Suprapubic skin (tissue), 4 donors: Measurements from ENCODE around the gene BAHCC1. TPM values are rescaled to one million over a fixed set of nuclear protein-coding genes. Genes with fewer than 3 reads are reported as not detected.

ENCODE experiments used
- DNase-seq, 2 donors: peaks; one replicate each; pipeline ENCODE4 v3.0.0-alpha.2; 2019; ENCODE audit warnings: low spot score in 2 of 2
- H3K27ac ChIP-seq: fragments of 200-600 bp; sonication (generic); one replicate; pipeline ENCODE4 v1.5.1; 2019
- H3K27me3 ChIP-seq: fragments of 200-600 bp; sonication (generic); one replicate; pipeline ENCODE4 v1.5.1; 2019
- H3K36me3 ChIP-seq: fragments of 200-600 bp; sonication (generic); one replicate; pipeline ENCODE4 v1.5.1; 2019
- H3K4me1 ChIP-seq: fragments of 200-600 bp; sonication (generic); one replicate; pipeline ENCODE4 v1.5.1; 2019
- H3K4me3 ChIP-seq: fragments of 200-600 bp; sonication (generic); one replicate; pipeline ENCODE4 v1.5.1; 2019; ENCODE audit warnings: mild to moderate bottlenecking
- H3K9me3 ChIP-seq: fragments of 200-600 bp; sonication (generic); one replicate; pipeline ENCODE4 v1.5.1; 2019
- EP300 ChIP-seq: sonication (generic); formaldehyde crosslinking; IDR thresholded peaks from one replicate; pipeline ENCODE4 v1.6.1; 2017; ENCODE audit warnings: antibody characterized with exemption
- POLR2A ChIP-seq, 2 donors: fragments of 450-650 bp; IDR thresholded peaks; one replicate each; pipeline ENCODE4 v1.6.1; 2017; ENCODE audit warnings: antibody characterized with exemption in 2 of 2, mild to moderate bottlenecking in 2 of 2, moderate library complexity in 2 of 2
- POLR2AphosphoS5 ChIP-seq, 3 donors: sonication (generic); formaldehyde crosslinking; IDR thresholded peaks; one replicate each; pipeline ENCODE4 v1.6.1; 2017; ENCODE audit warnings: antibody characterized with exemption in 3 of 3
- WGBS: methylation state at CpG from one replicate; pipeline ENCODE4 v1.1.5; 2018; 5-methylcytosine and 5-hydroxymethylcytosine counted together
- total RNA-seq, 4 donors: library from RNA; depleted of rRNA; stranded (reverse); fragments of >200 nt; gene quantifications; one replicate each; pipeline ENCODE4 v1.1.0, GENCODE V29; 2016
- TF ChIP-seq, protein P1 (sequence below), 2 donors: fragments of 200-600 bp in 1 of 2; fragments of 450-650 bp in 1 of 2; sonication (generic) in 1 of 2; IDR thresholded peaks; one replicate each; pipeline ENCODE4 v1.5.1; 2016 to 2019; ENCODE audit warnings: antibody characterized with exemption in 2 of 2, mild to moderate bottlenecking in 1 of 2, moderate library complexity in 1 of 2

The BAHCC1 gene
- total RNA-seq, 4 donors from 2014 or later, result 4.5 to 19.3 (median 12.2) TPM

DNA sequence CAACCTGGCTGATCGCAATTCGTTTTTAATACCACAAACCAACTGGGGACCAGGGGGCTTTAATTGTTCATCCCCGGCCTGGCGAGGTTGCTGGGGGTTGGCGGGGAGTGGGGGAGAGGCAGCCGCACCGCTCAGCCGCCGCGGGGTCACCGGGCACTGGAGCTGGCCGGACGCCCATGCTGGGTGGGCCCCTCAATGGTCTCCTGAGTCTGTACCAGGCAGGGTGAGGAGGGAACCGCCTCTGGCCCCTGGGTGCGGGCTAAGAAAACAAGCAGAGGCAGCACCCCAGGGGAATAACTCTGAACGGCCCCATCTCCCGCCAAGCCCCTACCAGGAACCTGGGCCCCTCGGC lies 73.5 kb downstream of the BAHCC1 start:
- TF ChIP-seq POLR2AphosphoS5 (IDR thresholded peaks at IDR 0.05) (no peak), EP300 (no peak), POLR2A (IDR thresholded peaks at IDR 0.05) (no peak)
- TF ChIP-seq, protein P1, sequence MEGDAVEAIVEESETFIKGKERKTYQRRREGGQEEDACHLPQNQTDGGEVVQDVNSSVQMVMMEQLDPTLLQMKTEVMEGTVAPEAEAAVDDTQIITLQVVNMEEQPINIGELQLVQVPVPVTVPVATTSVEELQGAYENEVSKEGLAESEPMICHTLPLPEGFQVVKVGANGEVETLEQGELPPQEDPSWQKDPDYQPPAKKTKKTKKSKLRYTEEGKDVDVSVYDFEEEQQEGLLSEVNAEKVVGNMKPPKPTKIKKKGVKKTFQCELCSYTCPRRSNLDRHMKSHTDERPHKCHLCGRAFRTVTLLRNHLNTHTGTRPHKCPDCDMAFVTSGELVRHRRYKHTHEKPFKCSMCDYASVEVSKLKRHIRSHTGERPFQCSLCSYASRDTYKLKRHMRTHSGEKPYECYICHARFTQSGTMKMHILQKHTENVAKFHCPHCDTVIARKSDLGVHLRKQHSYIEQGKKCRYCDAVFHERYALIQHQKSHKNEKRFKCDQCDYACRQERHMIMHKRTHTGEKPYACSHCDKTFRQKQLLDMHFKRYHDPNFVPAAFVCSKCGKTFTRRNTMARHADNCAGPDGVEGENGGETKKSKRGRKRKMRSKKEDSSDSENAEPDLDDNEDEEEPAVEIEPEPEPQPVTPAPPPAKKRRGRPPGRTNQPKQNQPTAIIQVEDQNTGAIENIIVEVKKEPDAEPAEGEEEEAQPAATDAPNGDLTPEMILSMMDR (IDR thresholded peaks at IDR 0.05), result no peak
- Histone ChIP-seq H3K9me3 (no peaks in the 10 kb centered on the region), H3K27ac (no peak overlapping the region), H3K27me3 (no peaks in the 10 kb centered on the region), H3K4me3 (no peak overlapping the region), H3K36me3 (peaks cover 7% of the 10 kb centered on the region), H3K4me1 (peaks cover 14% of the 10 kb centered on the region)
- WGBS, result 70% methylated on average over 15 of the region's 18 CpGs
- DNase-seq, result no peak

DNA sequence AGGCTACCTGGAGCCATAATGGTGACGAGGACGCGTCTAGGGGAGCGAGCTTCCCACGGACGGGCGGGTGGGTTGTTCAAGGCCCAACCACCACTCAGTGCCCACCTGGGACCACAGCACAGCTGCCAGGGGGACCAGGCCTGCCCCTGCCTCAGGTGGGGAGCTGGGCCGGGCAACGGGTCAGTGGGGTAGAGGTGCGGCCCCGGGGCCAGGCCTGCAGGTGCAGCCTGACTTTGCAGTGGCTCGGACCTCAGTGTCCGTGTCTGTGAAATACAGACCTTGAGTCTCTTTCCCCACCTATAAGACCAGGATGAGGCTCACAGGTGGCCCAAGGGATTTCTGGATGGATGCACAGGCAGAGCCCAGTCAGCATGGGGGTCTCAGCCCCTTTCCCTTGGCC lies 74.0 kb downstream of the BAHCC1 start:
- DNase-seq, result no peak
- Histone ChIP-seq H3K27ac (no peak overlapping the region), H3K4me3 (no peak overlapping the region), H3K27me3 (no peaks in the 10 kb centered on the region), H3K36me3 (peaks cover 4% of the 10 kb centered on the region), H3K4me1 (peaks cover 14% of the 10 kb centered on the region), H3K9me3 (no peaks in the 10 kb centered on the region)
- no peak for TF ChIP-seq EP300
- TF ChIP-seq, protein P1 (IDR thresholded peaks at IDR 0.05), result no peak
- TF ChIP-seq POLR2AphosphoS5 (IDR thresholded peaks at IDR 0.05), result no peak
- TF ChIP-seq POLR2A (IDR thresholded peaks at IDR 0.05), result no peak
- WGBS, result 60% methylated on average over 1 of the region's 13 CpGs

DNA sequence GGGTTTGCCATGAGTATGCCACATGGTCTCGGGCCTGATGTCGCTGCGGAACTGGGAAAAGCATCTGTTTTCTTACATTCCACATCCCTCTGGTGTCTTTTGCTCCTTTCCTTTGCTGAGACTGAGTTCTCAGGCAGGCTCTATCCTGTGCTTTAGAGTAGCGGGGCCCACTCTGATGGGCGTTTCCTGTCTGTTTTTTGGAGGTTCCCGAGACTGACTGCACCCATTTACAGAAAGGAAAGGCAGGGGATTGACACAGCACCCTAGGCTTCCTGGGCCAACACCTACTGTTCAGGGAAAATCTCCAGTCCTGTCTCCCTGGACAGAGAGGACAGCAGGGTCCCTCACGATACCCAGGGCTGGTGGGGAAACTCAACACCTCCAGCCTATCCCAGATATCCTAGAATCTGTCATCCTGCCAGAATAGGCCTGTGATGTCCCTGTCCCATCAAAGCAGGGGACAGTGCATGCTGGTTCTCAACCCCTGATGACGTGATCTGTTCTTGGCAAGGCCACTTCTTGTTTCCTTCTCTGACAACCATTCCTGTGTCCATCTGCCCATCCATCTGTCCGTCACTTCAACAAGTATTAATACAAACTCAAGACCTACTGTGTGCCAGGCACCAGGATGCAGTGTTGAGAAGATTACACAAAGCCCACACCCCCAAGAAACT lies 75.2 kb downstream of the BAHCC1 start:
- Histone ChIP-seq H3K4me3 (no peak overlapping the region), H3K4me1 (peaks cover 14% of the 10 kb centered on the region), H3K27ac (peak overlapping the region; percentile 10), H3K9me3 (no peaks in the 10 kb centered on the region), H3K27me3 (no peaks in the 10 kb centered on the region), H3K36me3 (no peaks in the 10 kb centered on the region)
- WGBS, result 80% methylated on average over 8 of the region's 9 CpGs
- no peak for DNase-seq
- TF ChIP-seq POLR2A (IDR thresholded peaks at IDR 0.05) (no peak), EP300 (no peak), POLR2AphosphoS5 (IDR thresholded peaks at IDR 0.05) (no peak)
- TF ChIP-seq, protein P1 (IDR thresholded peaks at IDR 0.05), result no peak

- Histone ChIP-seq H3K36me3 (no peaks in the 10 kb centered on the region), H3K9me3 (no peaks in the 10 kb centered on the region), H3K27me3 (no peaks in the 10 kb centered on the region), H3K4me1 (peaks cover 14% of the 10 kb centered on the region), H3K27ac (peak overlapping the region; percentile 40), H3K4me3 (peak overlapping the region; percentile 12)
- no peak for TF ChIP-seq EP300
- no peak for DNase-seq
- 53% methylated on average over 11 of the region's 14 CpGs for WGBS
These were observed 75.9 kb downstream of the BAHCC1 start for GRCh38 chr17:81470944-81471817.

GRCh38 chr17:81471818-81472456 lies 76.7 kb downstream of the BAHCC1 start:
- Histone ChIP-seq H3K36me3 (no peaks in the 10 kb centered on the region), H3K27ac (peak overlapping the region; percentile 40), H3K27me3 (no peaks in the 10 kb centered on the region), H3K9me3 (no peaks in the 10 kb centered on the region), H3K4me3 (peak overlapping the region; percentile 12), H3K4me1 (peaks cover 14% of the 10 kb centered on the region)
- peak; percentile 91 to 94 for DNase-seq
- WGBS, result 84% methylated on average over 13 of the region's 28 CpGs
- TF ChIP-seq POLR2A (IDR thresholded peaks at IDR 0.05), result no peak
- TF ChIP-seq, protein P1 (IDR thresholded peaks at IDR 0.05), result peak in 1 of 2 donors; percentile 14
